SH-SY5Y (cell line): Measurements from ENCODE around the gene PLEKHM1.

Source experiments
- GATA2 ChIP-seq: IDR thresholded peaks from 2 replicates; pipeline ENCODE4 v1.6.1; 2011; ENCODE audit warnings: mild to moderate bottlenecking, low read depth, low read length
- GATA3 ChIP-seq: IDR thresholded peaks from 2 replicates; pipeline ENCODE4 v1.6.1; 2011; ENCODE audit warnings: low read depth, mild to moderate bottlenecking, low read length, moderate library complexity

DNA sequence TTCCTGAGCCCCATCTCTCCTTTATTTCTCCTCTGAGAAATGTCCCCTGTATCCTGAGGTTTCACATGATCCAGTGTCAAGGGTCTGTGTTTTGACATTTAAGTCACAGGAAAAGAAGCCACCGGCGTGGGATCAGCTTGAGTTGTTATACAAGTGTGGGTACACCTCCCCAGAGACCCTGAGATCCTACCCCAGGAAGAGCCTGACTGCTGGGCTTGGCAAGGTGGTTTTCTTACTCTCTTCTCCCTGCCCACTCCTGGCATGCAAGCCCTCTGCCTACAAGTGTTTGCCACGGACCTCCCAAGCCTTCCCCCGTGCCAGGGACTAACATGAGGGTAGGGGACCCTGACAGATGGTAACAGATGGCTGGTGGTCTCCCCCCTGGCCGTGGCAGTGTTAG is 55.0 kb downstream of the PLEKHM1 start:
- TF ChIP-seq GATA2 (no peak), GATA3 (no peak)
